Stimulated activated CD4-positive, alpha-beta T cell treated with anti-CD3 and anti-CD28 coated beads, TNF-alpha, amount 100 ng/mL, for 4 hours (primary cell): ENCODE results near the gene FCGBP.

Experiments used
- DNase-seq, 3 experiments: peaks; one replicate each; pipeline ENCODE4 v3.0.0-alpha.2; 2020; ENCODE audit warnings: low read depth in 3 of 3

Gene FCGBP

GRCh38 chr19:39946532-39946931 is 12.1 kb upstream of the FCGBP start:
- DNase-seq, result no peak

GRCh38 chr19:39943586-39943985 is 9.2 kb upstream of the FCGBP start:
- no peak for DNase-seq

GRCh38 chr19:39942366-39942730 is 7.9 kb upstream of the FCGBP start:
- no peak for DNase-seq

- peak in 2 of 3 experiments; percentile 25 to 32 for DNase-seq
Observed at GRCh38 chr19:39941615-39942365, 7.4 kb upstream of the FCGBP start.

GRCh38 chr19:39941151-39941550 is 6.7 kb upstream of the FCGBP start:
- DNase-seq, result no peak

GRCh38 chr19:39940221-39940833 is 5.9 kb upstream of the FCGBP start:
- DNase-seq, result no peak

GRCh38 chr19:39939556-39939955 is 5.1 kb upstream of the FCGBP start:
- DNase-seq, result no peak

GRCh38 chr19:39937787-39938186 is 3.4 kb upstream of the FCGBP start:
- DNase-seq, result no peak

- DNase-seq, result peak in 2 of 3 experiments; percentile 36 to 45
Observed at GRCh38 chr19:39937094-39937720, 2.8 kb upstream of the FCGBP start.

GRCh38 chr19:39936622-39937021 is 2.2 kb upstream of the FCGBP start:
- no peak for DNase-seq

- DNase-seq, result no peak
Observed at GRCh38 chr19:39936020-39936419, 1.6 kb upstream of the FCGBP start.

- no peak for DNase-seq
Observed at GRCh38 chr19:39935364-39935661, 879 bp upstream of the FCGBP start.

GRCh38 chr19:39929750-39930149 is 4.7 kb downstream of the FCGBP start:
- no peak for DNase-seq

GRCh38 chr19:39928357-39928725 is 6.1 kb downstream of the FCGBP start:
- no peak for DNase-seq

GRCh38 chr19:39927524-39928356 is 6.7 kb downstream of the FCGBP start:
- DNase-seq, result no peak

GRCh38 chr19:39927076-39927475 is 7.4 kb downstream of the FCGBP start:
- no peak for DNase-seq

- DNase-seq, result no peak
Observed at GRCh38 chr19:39926170-39926760, 8.2 kb downstream of the FCGBP start.

GRCh38 chr19:39924952-39925351 is 9.5 kb downstream of the FCGBP start:
- DNase-seq, result no peak

GRCh38 chr19:39924389-39924788 is 10.0 kb downstream of the FCGBP start:
- no peak for DNase-seq

GRCh38 chr19:39923862-39924261 is 10.6 kb downstream of the FCGBP start:
- DNase-seq, result no peak

GRCh38 chr19:39919976-39920375 is 14.5 kb downstream of the FCGBP start:
- no peak for DNase-seq

- no peak for DNase-seq
Observed at GRCh38 chr19:39918183-39918651, 16.2 kb downstream of the FCGBP start.
